ENCODE measurements around the gene ADGRL2. TPM values are rescaled to one million over a fixed set of nuclear protein-coding genes. Genes with fewer than 3 reads are reported as not detected.

ADGRL2 gene
- total RNA-seq, 1 donor from 2014 or later: 126 TPM

DNA sequence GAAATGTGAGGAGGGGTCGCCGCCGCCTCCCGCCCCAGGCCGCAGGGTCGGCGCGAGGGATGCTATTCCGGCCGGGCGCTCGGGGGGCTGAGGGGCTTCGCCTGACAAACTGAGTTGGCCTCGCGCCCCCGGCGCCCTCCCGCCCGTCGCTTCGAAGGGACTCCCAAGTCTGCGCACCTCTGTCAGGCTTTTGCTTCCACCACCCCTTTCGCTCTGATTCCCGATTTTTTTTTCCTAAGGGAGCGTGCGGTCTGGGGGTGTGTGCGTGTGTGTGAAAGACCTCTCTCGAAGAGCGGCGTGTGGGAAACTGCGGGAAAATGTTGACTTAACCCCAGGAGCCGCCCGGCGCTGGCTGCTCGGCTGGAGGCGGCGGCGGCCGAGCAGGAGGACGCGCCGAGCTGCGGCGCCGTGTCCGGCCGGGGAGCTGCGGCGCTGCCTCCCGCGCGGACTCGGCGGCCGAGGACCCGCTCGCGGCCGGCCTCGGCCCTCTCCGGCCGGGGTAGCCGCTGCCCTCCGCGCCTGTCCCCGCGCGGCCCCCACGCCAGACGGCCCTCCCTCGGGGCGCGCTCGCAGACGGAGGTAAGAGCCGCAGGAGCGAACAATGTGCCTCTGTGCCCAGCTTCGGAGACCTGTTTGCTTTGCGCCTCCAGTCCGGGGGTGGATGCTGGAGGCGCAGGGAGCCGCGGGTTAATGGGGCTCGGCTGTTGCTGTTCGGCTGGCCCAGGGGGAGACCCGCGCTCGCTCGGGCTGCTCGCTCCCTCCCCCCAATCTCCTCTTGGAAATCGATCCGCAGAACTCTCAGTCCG is 1.1 kb downstream of the ADGRL2 start:
- no peaks in the 10 kb centered on the region for H3K9me3 ChIP-seq (ENCODE audit: insufficient read depth, low read depth, low read length)
- DNase-seq (ENCODE audit: low read depth) (peak; percentile 53), FAIRE-seq (no peak)
- peak overlapping the region; percentile 70 for H3K27ac ChIP-seq (ENCODE audit: low read depth, low read length)
- Mint-ChIP-seq H3K4me3 (ENCODE audit: unreplicated experiment) (peak overlapping the region; percentile 97), H3K27me3 (ENCODE audit: low read depth, unreplicated experiment) (no peaks in the 10 kb centered on the region), H3K9me3 (ENCODE audit: unreplicated experiment) (no peaks in the 10 kb centered on the region), H3K4me1 (ENCODE audit: low read depth, unreplicated experiment) (peaks cover 13% of the 10 kb centered on the region), H3K27ac (ENCODE audit: unreplicated experiment) (peak overlapping the region; percentile 92), H3K36me3 (ENCODE audit: low read depth, unreplicated experiment) (no peaks in the 10 kb centered on the region)
- peak overlapping the region; percentile 97 for H3K4me2 ChIP-seq (ENCODE audit: low read length)
- peaks cover 17% of the 10 kb centered on the region for H4K20me1 ChIP-seq (ENCODE audit: insufficient read depth, low read length)
- peaks cover 31% of the 10 kb centered on the region for H3K79me2 ChIP-seq (ENCODE audit: insufficient read depth, low read length)
- peak overlapping the region; percentile 93 for H2AFZ ChIP-seq (ENCODE audit: low read depth, low read length)
- peak overlapping the region; percentile 81 for H3K4me3 ChIP-seq (ENCODE audit: insufficient read depth, low read depth, low read length)
- peaks cover 5% of the 10 kb centered on the region for H3K4me1 ChIP-seq (ENCODE audit: insufficient read depth, low read length)
- H3K27me3 ChIP-seq (ENCODE audit: insufficient read depth, low read length): no peaks in the 10 kb centered on the region
- TF ChIP-seq EZH2 (IDR thresholded peaks at IDR 0.05; ENCODE audit: insufficient read depth, low read length): no peak
- TF ChIP-seq, protein P1, sequence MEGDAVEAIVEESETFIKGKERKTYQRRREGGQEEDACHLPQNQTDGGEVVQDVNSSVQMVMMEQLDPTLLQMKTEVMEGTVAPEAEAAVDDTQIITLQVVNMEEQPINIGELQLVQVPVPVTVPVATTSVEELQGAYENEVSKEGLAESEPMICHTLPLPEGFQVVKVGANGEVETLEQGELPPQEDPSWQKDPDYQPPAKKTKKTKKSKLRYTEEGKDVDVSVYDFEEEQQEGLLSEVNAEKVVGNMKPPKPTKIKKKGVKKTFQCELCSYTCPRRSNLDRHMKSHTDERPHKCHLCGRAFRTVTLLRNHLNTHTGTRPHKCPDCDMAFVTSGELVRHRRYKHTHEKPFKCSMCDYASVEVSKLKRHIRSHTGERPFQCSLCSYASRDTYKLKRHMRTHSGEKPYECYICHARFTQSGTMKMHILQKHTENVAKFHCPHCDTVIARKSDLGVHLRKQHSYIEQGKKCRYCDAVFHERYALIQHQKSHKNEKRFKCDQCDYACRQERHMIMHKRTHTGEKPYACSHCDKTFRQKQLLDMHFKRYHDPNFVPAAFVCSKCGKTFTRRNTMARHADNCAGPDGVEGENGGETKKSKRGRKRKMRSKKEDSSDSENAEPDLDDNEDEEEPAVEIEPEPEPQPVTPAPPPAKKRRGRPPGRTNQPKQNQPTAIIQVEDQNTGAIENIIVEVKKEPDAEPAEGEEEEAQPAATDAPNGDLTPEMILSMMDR (IDR thresholded peaks at IDR 0.05; ENCODE audit: insufficient read depth, low read depth, low read length): no peak
- peak overlapping the region; percentile 84 for H3K9ac ChIP-seq (ENCODE audit: low read length)
- H3K36me3 ChIP-seq (ENCODE audit: insufficient read depth, low read length): no peaks in the 10 kb centered on the region

DNA sequence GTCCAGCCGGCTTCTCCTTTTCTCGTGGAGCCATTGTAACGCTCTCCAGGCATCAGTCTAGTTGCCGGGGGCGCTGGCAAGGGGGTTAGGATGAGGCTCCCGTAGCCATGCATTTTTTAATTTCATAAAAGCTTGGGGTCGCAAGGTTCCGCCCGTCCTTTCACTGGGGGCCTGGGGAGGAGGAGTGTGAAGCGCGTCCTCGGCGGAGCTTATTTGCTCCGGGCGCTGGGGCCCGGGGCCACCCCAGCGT is 1.6 kb downstream of the ADGRL2 start:
- Histone ChIP-seq H4K20me1 (ENCODE audit: insufficient read depth, low read length) (peaks cover 17% of the 10 kb centered on the region), H3K4me2 (ENCODE audit: low read length) (peak overlapping the region; percentile 97), H3K9ac (ENCODE audit: low read length) (peak overlapping the region; percentile 84), H3K79me2 (ENCODE audit: insufficient read depth, low read length) (peaks cover 31% of the 10 kb centered on the region), H3K27ac (ENCODE audit: low read depth, low read length) (no peak overlapping the region), H3K36me3 (ENCODE audit: insufficient read depth, low read length) (no peaks in the 10 kb centered on the region), H2AFZ (ENCODE audit: low read depth, low read length) (peak overlapping the region; percentile 93), H3K4me1 (ENCODE audit: insufficient read depth, low read length) (peaks cover 5% of the 10 kb centered on the region), H3K4me3 (ENCODE audit: insufficient read depth, low read depth, low read length) (peak overlapping the region; percentile 81), H3K9me3 (ENCODE audit: insufficient read depth, low read depth, low read length) (no peaks in the 10 kb centered on the region), H3K27me3 (ENCODE audit: insufficient read depth, low read length) (no peaks in the 10 kb centered on the region)
- DNase-seq (ENCODE audit: low read depth) (no peak), FAIRE-seq (no peak)
- TF ChIP-seq EZH2 (IDR thresholded peaks at IDR 0.05; ENCODE audit: insufficient read depth, low read length): no peak
- TF ChIP-seq, protein P1 (IDR thresholded peaks at IDR 0.05; ENCODE audit: insufficient read depth, low read depth, low read length): no peak
- peaks cover 14% of the 10 kb centered on the region for H3K4me1 Mint-ChIP-seq (ENCODE audit: low read depth, unreplicated experiment)
- peak overlapping the region; percentile 92 for H3K27ac Mint-ChIP-seq (ENCODE audit: unreplicated experiment)
- H3K4me3 Mint-ChIP-seq (ENCODE audit: unreplicated experiment): peak overlapping the region; percentile 93
- H3K27me3 Mint-ChIP-seq (ENCODE audit: low read depth, unreplicated experiment): no peaks in the 10 kb centered on the region
- H3K9me3 Mint-ChIP-seq (ENCODE audit: unreplicated experiment): no peaks in the 10 kb centered on the region
- no peaks in the 10 kb centered on the region for H3K36me3 Mint-ChIP-seq (ENCODE audit: low read depth, unreplicated experiment)

All from astrocyte (in vitro differentiated cells and primary cell).